HG03159 (cell line): Measurements from ENCODE around the gene CLPSL2.
"Not testable (repeated sequence)": the region's sequence is repeated elsewhere in the genome, so short reads cannot be mapped to it uniquely, and the experiment has no call there.

Experiments used
- ATAC-seq: cut with Tn5 transposase; IDR thresholded peaks from one replicate; pipeline ENCODE4 v1.9.1; 2021; ENCODE audit warnings: mild to moderate bottlenecking, moderate library complexity; ENCODE audit not compliant: unreplicated experiment

Gene CLPSL2, protein sequence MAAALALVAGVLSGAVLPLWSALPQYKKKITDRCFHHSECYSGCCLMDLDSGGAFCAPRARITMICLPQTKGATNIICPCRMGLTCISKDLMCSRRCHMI

DNA sequence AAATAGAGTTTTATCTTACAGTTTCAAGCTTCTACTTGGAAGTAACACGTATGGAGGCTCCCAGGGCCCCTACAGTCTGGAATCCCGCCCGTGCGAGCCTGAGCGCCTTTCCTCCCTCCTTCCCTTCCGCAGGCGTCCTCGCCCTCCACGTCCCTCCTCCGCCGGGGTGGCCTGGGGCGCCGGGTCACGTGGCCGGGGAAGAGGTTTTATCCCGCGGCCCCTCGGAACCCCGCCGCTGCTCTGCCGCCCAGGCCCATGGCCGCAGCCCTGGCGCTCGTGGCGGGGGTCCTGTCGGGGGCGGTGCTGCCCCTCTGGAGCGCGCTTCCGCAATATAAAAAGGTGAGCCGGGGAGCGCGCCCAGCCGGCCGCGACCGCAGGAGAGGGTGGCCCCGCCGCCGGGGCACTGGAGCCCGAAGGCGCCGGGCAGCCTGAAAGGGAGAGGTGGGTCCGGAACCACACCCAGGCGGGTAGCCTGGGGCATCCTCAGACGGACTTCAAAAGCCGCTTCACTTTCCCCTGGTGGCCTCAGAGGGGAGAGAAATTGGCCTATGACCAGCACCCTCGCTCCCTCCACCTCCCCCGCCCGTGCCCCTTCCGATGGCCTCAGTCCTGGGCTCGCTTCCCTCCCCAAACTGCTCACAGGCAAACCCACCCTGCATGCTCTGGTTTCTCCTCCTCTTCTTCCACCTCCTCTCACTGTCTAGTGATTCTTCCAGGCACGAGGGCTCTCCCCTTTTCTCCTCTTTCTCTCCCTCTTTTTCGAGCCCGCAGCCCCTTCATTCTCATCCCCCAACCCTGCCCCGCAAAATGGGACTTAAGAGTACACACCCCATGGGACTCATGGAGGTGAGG, at the start of gene CLPSL2:
TSS of gene CLPSL2 (plus strand) at position 235 of the 852 bp plus-strand sequence. CDS start at position 256, 21 bp downstream.
- no peak for ATAC-seq

DNA sequence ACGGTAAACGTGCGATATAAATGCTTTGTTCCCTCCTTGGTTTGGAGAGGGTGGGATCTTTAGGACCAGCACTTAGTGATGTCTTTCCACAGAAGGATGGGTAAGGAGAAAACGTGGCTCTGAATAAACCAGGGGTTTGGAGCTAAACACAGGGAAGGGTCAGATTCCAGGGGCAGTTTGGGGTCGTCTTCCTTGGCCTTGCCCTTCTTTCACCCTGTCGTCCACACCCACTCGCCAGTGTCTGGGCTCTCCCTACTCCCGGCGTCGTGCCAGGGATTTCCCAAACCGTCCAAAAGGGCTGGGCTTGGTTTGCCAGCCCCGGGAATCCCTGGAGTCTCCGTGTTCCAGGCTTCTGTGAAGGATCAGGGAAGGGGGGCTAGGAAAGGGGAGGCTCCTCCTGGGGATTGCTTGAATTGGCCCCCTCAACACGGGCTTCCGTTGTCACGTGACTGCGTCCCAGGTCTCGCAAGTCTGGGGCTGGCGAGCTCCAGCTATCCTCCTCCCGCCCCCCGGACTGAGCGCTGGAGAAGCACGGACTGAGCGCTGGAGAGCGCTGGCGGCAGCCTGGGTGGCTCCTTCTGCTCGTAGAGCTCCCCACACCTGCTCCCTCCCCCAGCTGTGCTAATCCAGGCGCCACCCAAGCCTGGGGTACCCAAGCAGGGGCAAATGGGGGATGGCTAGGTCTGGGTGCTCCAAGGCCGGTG, 49.0 kb upstream of the CLPSL2 start:
- ATAC-seq: peak; percentile 4

DNA sequence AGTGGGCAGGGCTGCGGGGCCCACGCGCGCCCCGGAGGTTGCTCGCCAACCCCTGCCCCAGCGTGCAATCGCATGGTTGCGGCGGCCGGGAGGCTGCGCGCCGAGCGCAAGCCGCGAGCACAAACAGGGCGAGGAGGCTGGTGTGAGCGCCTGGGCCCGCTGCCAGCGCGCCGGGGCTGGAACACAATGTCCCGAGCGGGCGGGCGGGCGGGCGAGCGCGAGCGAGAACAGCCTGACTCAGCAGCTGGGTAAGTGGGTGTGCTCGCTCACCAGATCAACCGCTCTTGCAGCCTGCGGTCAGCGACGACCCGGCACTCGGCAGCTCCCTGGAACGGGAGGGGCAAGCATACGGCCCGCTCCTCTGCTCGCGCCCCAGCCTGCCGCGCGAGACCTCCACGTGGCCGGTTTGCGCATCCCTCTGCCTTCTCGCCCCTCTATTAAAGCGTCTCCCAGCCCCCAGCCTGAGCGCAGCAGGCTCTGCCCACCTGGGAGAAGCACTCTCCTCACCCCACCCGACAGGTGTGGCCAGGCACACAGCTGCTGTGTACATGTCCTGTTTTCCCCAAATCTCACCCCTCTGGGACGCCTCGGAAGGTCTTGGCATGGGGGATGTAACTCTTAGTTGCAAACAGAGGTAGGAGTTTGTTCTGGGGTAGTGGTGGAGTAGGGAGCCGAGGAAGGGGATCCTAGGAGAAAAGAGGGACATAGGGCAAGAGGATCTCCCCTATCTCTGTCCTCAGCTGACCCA, 48.3 kb upstream of the CLPSL2 start:
- peak; percentile 45 for ATAC-seq

DNA sequence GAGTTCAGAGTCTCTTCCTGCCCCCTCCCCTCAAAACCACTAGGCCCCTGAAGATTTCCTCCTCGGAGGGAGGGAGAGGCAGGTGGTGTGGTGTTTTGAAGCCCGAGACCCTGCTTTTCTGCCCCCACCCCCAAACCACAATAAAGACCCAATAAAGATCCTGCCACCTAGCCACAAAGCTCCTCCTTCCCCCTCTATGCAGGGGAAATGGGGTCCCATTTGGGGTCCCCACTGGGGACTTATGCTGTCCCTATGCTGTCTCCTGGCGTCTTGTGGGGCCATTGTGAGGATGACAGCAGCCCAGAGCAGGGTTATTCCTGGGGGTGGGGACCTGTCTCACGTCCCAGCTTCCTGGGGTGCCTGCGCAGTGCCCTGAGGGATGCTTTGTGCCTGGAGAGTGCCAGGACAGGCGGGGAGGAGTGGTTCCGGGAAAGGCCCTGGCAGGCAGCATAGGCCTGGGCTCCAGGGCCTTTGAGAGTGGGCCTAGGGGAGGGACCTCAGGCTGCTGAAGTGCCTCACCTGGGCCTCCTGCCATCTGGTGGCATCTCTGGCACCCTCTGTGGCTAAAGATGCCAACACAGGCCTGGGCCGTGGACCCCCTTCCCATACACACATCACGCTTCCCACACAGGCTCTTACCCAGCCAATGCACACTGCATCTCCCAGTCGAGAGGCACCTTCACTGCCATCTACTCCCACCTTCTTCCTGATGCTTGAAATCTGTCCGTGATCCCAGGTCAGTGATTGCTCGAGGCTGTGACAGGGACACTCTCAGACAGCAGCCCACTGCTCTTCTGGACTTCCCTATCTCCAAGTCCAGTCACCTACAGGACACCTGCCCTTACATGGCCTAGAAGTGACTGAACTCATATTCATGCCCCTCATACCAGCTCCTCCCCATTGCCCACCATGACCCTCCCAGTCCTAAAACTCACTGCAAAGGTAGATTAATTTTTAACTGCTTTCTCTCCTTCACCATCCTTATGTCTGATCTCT, 47.4 kb upstream of the CLPSL2 start:
- ATAC-seq: no peak

DNA sequence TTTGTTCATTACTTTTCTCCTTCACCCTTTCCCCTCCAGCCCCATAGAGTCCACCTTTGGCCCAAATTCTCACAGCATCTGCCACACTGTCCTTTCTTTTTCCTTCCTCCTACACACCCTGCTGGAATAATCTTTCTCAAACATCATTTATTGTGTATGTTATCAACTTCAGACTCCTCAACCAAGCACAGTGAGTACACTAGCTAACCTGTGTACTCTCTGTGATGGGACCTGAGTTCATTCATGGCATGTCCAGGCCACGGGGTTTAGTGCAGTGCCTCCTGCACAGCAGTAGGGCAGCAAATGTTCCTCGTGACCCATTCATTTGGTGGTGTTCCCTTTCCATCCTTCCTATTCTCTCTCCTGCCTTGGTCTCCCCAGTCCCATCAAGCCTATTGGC, 46.7 kb upstream of the CLPSL2 start:
- no peak for ATAC-seq

DNA sequence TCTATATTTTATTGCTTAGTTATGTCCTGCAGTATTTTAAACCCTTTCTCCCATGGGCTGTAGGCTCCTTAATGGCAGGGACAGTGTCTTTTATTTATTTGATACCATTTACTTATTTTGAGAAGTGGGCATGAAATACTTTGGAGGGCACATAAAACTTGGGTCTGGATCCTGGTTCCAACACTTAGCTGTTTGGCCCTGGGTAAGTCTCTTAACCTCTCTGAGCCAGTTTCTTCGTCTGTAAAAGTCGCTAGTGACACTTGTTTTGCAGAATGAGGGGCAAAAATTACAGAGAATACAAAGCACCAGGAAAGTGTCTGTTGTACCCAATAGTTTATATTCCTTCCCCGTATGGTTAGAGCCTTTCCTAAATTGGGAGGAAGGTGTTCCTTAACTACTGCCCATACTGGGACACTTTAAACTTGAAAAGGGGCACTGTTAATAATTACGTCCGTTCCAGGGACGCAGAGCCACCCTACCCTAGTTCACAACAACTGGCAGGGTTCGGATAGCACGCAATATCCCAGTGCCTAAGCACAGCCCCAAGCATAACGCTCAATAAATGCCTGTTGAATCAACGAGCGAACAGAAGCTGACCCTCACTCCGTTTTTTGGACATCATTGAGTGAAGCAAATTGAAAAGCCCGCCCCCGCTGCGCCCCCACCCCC, 45.5 kb upstream of the CLPSL2 start:
- no peak for ATAC-seq

DNA sequence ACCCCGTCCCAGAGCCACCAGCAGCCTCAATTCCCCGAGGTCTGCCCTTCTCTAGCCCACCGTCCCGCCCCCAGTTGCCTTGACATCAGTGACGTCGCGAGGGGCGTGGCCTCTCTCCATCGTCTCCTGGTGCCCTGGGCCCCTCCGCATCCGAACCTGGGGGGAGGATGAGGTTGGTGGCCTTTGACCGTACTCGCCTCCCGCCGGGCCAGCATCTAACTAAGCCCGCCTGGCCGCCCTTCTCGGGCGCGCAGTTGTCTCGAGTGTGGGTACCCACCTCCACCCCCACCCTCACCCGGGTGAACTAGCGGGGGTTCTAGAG, 45.0 kb upstream of the CLPSL2 start:
- ATAC-seq: peak; percentile 51

DNA sequence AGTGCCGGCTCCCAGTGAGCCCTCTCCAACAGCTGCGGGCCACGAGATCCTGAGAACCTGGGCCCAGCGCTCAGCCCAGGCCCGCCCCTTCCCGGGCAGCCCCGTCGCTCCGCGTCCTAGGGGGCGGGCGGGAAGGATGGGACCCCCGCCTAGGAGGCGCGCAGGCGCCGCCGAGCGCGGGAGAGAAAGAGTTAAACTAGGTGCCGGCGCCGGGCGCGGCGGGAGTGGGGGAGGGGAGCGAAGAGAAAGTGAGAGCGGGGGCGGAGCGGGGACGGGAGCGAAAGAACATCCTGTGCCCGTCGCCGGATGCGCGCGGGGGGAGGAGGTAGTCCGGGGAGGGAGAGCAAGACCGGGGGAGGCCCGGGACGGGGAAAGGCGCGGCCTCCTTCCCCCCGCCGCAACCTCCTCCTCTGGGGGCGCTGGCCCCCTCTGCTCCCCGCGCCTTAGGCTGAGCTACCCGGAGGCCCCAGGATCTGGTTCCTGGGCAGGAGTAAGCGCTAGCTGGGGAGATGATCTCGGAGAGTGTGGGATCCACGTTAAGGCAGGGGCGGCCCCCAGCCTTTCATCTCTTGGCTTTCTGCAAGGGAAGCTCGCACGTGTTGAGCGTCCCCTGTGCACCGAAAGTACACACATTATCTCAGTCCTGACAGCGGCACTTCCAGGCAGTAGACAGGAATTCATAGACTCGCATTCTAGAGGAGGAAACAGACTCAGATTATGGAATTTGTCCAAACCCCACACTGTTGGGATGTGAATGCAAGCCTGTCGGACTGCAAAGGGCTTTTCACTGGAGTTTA, 44.5 kb upstream of the CLPSL2 start:
- peak; percentile 43 for ATAC-seq

DNA sequence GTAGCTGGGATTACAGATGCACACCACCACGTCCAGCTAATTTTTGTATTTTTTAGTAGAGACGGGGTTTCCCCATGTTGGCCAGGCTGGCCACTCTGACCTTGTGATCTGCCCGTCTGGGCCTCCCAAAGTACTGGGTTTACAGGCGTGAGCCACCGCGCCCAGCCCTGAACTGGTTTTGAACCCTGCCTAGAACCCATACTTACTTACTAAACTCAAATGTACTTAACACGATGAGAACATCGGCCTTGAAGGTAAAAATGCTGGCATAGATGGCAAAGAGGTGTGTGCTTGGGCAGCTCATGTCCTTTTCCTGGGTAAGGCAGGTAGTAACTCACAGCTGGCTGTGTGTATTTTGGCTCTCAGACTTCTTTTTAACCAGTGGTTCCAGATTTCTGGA, 42.8 kb upstream of the CLPSL2 start:
- ATAC-seq: no peak

DNA sequence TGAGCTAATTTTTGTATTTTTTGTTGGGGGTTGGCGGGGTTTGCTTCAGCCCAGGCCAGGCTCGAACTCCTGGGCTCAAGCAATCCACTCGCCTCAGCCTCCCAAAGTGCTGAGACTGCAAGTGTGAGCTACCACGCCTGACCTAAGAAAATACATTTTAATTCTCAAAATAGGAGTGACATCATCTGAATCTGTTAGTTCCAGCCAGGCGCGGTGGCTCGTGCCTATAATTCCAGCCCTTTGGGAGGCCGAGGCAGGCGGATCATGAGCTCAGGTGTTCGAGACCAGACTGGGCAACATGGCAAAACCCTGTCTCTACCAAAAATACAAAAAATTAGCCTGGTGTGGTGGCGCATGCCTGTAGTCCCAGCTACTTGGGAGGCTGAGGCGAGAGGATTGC, 42.1 kb upstream of the CLPSL2 start:
- not testable (repeated sequence) for ATAC-seq

DNA sequence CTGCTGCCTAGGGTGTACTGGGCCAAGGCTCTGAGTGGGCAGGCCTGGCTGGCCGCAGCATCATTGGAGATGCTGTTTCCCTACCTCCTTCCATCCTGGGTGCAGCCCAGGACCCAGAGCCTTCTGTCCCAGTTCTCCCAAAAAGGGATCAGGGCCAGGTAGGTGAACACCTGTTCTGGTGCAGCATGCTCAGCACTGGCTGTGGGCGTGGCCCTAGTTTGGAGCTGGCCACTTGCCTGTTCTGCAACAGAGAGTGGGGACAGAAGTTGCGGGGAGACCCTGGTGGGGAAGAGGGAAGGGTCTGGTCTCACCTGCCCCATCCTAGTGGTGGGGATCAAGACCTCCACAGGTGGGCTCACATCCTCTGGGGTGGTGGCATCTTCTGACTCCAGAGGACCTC, 40.9 kb upstream of the CLPSL2 start:
- no peak for ATAC-seq

DNA sequence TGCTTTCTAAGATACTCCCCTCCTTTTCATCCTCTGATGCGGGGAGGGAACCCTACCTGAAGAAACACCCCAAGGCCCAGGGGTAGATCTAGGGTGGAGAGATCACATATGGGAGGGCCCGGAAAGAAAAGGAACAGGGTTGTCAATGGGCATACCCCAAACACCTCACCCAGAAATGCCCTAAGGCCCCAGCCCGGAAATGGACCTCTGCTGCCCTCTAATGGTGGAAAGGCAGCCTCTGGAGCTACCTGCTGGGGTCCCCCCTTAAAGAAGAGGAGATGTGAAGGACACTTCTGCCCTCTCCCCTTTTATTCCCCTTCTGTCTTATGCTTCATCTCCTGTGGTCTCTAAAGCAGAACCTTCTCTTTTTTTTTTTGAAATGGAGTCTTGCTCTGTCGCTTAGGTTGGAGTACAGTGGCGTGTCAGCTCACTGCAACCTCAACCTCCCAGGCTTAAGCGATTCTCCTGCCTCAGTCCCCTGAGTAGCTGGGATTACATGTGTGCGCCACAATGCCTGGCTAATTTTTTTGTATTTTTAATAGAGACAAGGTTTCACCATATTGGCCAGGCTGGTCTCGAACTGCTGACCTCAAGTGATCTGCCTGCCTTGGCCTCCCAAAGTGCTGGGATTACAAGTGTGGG, 40.0 kb upstream of the CLPSL2 start:
- ATAC-seq: no peak

DNA sequence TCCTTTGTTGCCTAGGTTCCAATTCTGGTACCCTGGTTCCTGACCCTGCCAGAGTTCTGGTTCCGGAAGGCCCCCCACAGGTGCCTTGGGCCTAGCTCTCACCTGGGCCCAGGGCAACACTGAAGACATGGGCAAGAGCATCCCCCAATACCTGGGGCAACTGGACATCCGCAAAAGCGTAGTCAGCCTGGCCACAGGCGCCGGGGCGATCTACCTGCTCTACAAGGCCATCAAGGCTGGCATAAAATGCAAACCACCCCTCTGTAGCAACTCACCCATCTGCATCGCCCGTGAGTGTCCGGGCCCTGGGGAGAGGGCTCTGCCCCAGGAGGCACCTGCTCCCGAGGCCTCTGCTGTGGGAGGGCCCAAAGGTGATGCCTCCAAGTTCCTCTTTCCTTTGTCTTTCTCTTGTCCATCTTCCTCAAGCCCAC, 39.4 kb upstream of the CLPSL2 start, which contains the start of gene ARMC12:
TSS of gene ARMC12 (plus strand) at position 51 of the 431 bp plus-strand sequence. CDS start at position 128, 77 bp downstream.
- no peak for ATAC-seq

DNA sequence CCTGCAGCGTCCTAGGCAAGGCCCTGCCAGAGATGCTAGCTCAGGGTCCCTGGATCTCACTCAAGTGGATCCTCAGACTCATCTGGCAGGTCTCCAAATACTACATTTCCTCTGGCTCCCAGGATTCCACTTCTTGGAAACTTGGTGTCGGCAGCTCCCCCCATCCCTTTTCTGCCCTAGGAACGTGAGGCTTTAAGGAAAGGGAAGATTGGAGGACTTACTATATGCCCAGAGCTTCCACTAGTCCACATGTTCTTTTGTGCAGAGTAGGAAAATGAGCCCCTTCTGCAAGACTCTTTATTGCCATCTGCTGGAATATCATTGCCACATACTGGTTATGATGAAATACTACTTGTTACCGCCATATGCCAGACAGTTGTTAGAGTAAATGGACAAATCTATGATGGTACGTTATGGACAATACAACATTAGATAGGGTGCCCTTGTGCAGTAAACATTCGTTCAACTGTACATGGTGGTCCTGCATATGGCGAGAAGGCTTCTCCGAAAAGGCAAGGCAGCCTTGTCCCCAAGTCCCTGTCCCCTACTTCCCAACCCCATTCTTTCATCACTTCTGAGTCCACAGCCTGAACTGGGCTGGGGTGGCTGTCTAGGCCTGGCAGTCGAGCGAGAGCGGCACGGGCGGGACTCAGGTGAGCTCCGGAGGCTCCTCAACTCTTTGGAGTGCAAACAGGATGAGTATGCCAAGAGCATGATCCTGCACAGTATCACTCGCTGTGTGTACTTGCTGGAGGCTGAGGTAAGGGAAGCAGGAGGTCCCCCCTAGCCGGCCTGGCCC, 38.8 kb upstream of the CLPSL2 start:
- ATAC-seq: no peak

DNA sequence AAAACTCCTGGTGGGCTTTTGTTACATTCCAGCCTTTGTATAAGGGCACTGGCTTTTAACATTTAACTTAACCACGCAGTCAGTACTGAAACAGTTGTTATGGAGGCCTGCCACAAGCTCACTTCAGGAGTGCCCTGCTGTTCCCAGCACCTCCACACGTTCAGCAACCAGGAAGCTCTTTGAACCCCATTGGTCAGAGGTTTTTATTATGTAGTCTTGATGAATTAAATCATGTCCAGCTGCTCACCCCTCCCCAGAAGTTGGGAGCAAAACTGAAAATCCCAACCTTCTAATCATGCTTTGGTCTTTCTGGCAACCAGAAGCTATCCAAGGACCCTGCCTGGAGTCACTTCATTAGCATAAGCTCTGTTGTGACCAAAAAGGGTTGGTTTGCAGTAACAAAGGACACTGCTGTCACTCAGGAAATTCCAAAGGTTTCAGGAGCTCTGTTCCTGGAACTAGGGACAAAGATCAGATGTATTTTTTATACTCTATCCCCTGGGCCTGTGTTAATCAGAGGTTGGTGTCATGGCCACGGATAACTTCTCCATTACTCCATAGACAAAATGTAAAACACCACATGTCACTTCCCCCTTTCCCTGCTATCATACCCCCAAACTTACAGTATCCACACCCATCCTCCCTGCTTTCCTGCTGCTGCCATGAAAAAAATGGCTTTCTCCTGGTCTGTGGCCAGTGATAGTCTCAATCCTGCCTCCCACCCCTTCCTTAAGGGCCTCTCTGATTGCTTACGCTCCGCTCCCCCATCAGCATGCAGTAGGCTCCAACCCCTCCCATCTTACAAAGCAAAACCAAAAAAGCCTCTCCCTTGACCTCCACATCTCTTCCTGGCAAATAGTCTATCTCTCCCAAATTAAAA, 36.5 kb upstream of the CLPSL2 start:
- ATAC-seq: no peak

DNA sequence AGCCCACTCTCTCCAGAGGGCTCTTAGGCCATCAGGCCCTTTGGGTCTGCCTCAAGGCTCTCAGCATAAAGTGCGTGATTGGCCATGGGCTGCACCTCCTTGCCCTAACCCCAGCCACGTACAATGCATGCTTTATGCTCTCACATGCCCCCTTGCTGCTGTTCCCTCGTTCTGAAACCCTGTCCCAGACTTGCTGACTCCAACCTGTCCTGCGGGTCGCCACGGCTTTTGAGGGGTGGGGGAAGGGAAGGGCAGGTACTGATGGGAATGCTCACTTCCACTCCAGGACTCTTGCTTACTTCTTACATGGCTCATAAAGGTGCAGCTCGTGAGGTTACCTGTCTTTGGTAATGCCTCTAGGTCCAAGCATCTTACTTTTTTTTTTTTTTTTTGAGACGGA, 33.6 kb upstream of the CLPSL2 start:
- no peak for ATAC-seq
